IgD-negative memory B cell (primary cell): ENCODE results near the gene RELA. TPM values are rescaled to one million over a fixed set of nuclear protein-coding genes. Genes with fewer than 3 reads are reported as not detected.
A peak's percentile ranks its signal among the peaks of the same experiment; 100 is the strongest.

Source experiments
- H3K27ac Mint-ChIP-seq, 3 donors: one replicate each; pipeline ENCODE4 v1.8.0; 2020 to 2022; ENCODE audit warnings: mild to moderate bottlenecking in 3 of 3, mixed read lengths in 3 of 3, moderate library complexity in 1 of 3
- H3K27me3 Mint-ChIP-seq: one replicate; pipeline ENCODE4 v1.8.0; 2021; ENCODE audit warnings: mixed read lengths
- H3K36me3 Mint-ChIP-seq: one replicate; pipeline ENCODE4 v1.8.0; 2020; ENCODE audit warnings: mild to moderate bottlenecking, mixed read lengths
- H3K4me1 Mint-ChIP-seq, 3 donors: one replicate each; pipeline ENCODE4 v1.8.0; 2020 to 2022; ENCODE audit warnings: mixed read lengths in 3 of 3, mild to moderate bottlenecking in 1 of 3
- H3K4me3 Mint-ChIP-seq, 4 donors: one replicate each; pipeline ENCODE4 v1.8.0; 2020 to 2022; ENCODE audit warnings: mild to moderate bottlenecking in 4 of 4, mixed read lengths in 4 of 4, moderate library complexity in 3 of 4
- H3K9me3 Mint-ChIP-seq, 3 donors: one replicate each; pipeline ENCODE4 v1.8.0; 2020 to 2021; ENCODE audit warnings: mixed read lengths in 3 of 3, mild to moderate bottlenecking in 1 of 3
- polyA plus RNA-seq: library from polyadenylated mRNA; unstranded; fragments of 300-500 nt; fragmentation: Illumina TruSeq; gene quantifications from one replicate; pipeline ENCODE4 v1.2.3, GENCODE V29; 2021

Gene RELA
- polyA plus RNA-seq, 1 donor from 2014 or later = 66.7 TPM

DNA sequence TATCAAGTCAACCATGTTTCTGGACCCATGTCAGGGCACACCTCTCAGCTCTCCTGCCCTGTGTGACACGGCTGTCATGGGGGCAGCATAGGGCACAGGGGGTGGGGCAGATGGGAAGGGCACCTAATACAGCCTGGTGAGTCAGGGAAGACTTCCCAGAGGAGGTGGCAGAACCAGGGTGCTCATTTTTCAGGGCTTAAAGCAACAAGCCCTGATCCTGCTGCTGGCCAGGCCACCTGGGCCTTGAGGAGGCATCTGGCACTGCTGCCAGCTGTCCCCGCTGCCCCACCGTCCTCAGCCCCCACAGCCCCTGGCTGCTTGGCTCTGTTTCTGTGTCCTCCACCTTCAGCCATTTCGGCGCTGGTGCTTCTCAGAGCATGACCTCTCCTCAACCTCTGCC is 53.1 kb downstream of the RELA start:
- Mint-ChIP-seq H3K9me3 (no peaks in the 10 kb centered on the region), H3K27ac (peak overlapping the region; percentile 28 to 95 (median 65)), H3K27me3 (peaks cover 1% of the 10 kb centered on the region), H3K36me3 (peaks cover 2% of the 10 kb centered on the region), H3K4me1 (peaks cover 6 to 29% (median 20%) of the 10 kb centered on the region in 3 donors), H3K4me3 (peak overlapping the region in 1 of 4 donors; percentile 71)

DNA sequence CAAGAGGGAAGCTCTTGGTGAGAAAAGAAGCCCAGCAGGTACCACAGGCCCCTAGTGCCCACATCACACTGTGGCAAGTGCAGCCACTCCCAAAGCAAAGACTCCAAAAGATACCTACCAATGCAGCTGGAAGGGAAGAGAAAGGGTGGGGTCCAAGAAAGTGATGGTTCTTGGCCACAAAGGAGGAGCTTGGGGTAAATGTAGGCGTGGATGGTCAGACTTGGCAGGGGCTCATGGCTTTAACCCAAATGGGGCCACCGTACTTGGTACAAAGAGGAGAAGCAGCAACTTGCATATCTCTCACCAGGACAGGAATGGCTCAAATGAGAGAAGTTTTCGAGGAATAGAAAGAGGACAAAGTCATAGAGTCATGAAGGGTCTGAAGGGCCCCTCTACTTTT is 53.5 kb downstream of the RELA start:
- Mint-ChIP-seq H3K36me3 (peaks cover 2% of the 10 kb centered on the region), H3K27ac (peak overlapping the region in 1 of 3 donors; percentile 65), H3K4me1 (peaks cover 6 to 29% (median 20%) of the 10 kb centered on the region in 3 donors), H3K27me3 (peaks cover 1% of the 10 kb centered on the region), H3K4me3 (peak overlapping the region in 2 of 4 donors; percentile 65 to 71), H3K9me3 (no peaks in the 10 kb centered on the region)

DNA sequence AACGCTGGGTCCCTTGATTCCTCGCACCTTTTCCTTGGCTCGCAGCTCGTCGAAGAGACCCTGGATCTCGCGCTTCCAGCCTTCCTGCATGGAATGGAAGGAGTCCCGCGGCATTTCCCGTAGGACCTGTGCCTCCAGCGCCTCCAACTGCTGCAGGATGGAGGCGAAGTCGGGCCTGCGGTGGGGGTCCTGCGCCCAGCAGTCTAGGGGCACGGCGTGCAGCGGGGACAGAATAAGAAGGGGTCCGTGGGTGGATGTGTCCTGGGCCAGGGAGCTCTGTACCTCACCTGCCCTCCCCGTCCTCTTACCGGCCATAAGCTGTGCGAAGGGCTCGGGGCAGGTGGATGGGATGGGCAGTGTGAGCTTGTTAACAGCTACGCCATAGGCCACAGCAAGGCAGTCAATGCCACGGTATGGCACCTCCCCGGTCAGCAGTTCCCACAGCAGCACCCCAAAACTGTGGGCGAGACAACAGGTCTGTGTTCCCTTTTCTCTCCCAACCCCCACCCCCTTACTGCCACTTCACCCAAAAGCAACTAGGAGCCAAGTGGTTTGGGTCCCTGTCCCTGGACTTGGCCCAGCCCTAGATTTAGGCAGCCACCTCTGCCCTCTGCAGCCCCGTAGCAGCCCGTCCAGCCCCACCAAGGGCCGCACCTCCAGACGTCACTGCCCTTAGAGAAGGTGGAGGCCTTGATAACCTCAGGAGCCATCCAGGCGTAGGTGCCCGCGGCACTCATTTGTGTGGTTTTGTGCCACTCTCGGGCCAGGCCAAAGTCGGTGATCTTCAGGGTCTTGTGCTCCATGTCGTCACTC is 54.9 kb downstream of the RELA start:
- no peak overlapping the region for H3K27ac Mint-ChIP-seq
- H3K27me3 Mint-ChIP-seq = peaks cover 1% of the 10 kb centered on the region
- H3K9me3 Mint-ChIP-seq = no peaks in the 10 kb centered on the region
- H3K4me3 Mint-ChIP-seq = peak overlapping the region in 2 of 4 donors; percentile 54 to 71
- H3K4me1 Mint-ChIP-seq = peaks cover 17 to 37% (median 21%) of the 10 kb centered on the region in 3 donors
- peaks cover 2% of the 10 kb centered on the region for H3K36me3 Mint-ChIP-seq

DNA sequence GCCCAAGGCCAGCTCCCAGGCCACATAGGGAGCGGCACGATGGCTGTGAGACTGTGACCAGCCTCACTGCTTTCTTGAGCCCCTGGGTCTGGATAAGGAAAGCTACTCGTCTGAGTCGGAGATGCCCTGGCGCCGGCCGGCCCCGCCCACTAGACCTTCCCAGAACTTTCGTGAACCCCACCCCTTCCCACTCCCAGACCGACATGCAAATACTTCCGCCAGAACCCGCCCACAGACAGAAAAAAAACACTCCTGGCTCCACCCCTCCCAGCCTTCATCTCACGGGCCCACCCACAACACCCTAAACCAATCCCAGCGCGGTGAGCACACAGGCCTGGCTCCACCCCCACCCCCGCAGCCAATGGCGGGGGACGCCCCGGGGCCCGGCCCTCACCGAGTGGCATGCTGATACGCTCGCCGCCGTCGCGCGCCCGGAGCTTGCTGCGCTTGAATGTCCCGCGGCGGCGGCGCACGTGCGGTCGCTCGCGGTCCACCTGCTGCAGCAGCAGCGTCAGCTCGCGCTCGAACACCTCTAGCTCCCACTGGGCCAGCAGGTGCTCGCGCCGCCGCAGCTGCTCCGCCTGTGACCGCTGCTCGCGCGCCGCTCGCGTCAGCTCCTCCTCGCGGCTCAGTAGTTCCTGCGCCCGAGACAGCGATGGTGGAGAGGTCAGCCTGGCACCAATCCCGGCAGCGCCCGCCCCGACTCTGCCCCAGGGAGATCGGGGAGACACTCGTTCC is 55.7 kb downstream of the RELA start:
- Mint-ChIP-seq H3K27ac (no peak overlapping the region), H3K4me1 (peaks cover 13 to 30% (median 16%) of the 10 kb centered on the region in 3 donors), H3K36me3 (peaks cover 2% of the 10 kb centered on the region), H3K9me3 (no peaks in the 10 kb centered on the region), H3K4me3 (peak overlapping the region in 1 of 4 donors; percentile 79), H3K27me3 (peaks cover 1% of the 10 kb centered on the region)

DNA sequence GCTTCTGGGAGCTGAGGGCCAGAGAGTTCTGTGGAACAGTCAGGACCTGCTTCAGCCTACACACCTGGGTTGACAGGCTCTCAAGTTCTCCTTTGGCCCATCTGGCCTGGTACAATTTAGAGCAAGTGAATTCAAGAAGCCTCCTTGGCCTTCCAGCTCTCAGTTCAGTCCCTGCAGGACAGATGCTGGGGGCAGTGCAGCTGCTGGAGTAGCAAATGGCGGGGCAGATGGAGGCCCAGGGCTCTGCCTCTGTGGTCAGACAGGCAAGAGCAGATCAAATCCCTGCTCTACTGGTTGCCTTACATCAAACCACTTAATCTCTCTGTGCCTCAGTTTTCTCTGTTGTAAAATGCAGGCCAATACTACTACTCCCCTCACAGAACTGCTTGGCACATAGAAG is 58.5 kb downstream of the RELA start:
- Mint-ChIP-seq H3K27me3 (no peaks in the 10 kb centered on the region), H3K4me3 (no peak overlapping the region), H3K9me3 (no peaks in the 10 kb centered on the region), H3K27ac (no peak overlapping the region), H3K36me3 (peaks cover 2% of the 10 kb centered on the region), H3K4me1 (peaks cover 10 to 16% (median 12%) of the 10 kb centered on the region in 3 donors)

Other genes with a start within 250 kb of the RELA start
- gene NEAT1, start 240.1 kb downstream of the RELA start, polyA plus RNA-seq = 1.2 TPM
- gene MALAT1, start 163.9 kb downstream of the RELA start, polyA plus RNA-seq = 3,054 TPM
- 34.0 TPM for gene SCYL1, start 137.8 kb downstream of the RELA start, polyA plus RNA-seq
- 37.4 TPM for gene LTBP3, start 104.6 kb downstream of the RELA start, polyA plus RNA-seq
- 86.4 TPM for gene ZNRD2, start 92.4 kb downstream of the RELA start, polyA plus RNA-seq
- 49.0 TPM for gene FAM89B, start 90.4 kb downstream of the RELA start, polyA plus RNA-seq
- 16.1 TPM for gene EHBP1L1, start 86.9 kb downstream of the RELA start, polyA plus RNA-seq
- gene KCNK7, start 67.1 kb downstream of the RELA start, polyA plus RNA-seq = not detected
- gene MAP3K11, start 48.7 kb downstream of the RELA start, polyA plus RNA-seq = 26.5 TPM
- gene PCNX3, start 47.1 kb downstream of the RELA start, polyA plus RNA-seq = 6.8 TPM
- gene SIPA1, start 24.8 kb downstream of the RELA start, polyA plus RNA-seq = 253 TPM
- gene KAT5, start 49.3 kb upstream of the RELA start, polyA plus RNA-seq = 62.6 TPM
- gene RNASEH2C, start 57.9 kb upstream of the RELA start, polyA plus RNA-seq = 120 TPM
- 17.2 TPM for gene AP5B1, start 118.1 kb upstream of the RELA start, polyA plus RNA-seq
- not detected for gene OVOL1, start 124.1 kb upstream of the RELA start, polyA plus RNA-seq
- gene SNX32, start 171.0 kb upstream of the RELA start, polyA plus RNA-seq = 0.78 TPM
- gene CFL1, start 195.3 kb upstream of the RELA start, polyA plus RNA-seq = 2,244 TPM
- 38.7 TPM for gene MUS81, start 197.5 kb upstream of the RELA start, polyA plus RNA-seq
- gene EFEMP2, start 209.9 kb upstream of the RELA start, polyA plus RNA-seq = 0.29 TPM
- 29.2 TPM for gene CTSW, start 216.9 kb upstream of the RELA start, polyA plus RNA-seq
- gene FIBP, start 225.6 kb upstream of the RELA start, polyA plus RNA-seq = 97.0 TPM
- 83.9 TPM for gene CCDC85B, start 227.8 kb upstream of the RELA start, polyA plus RNA-seq
- 0.79 TPM for gene FOSL1, start 237.5 kb upstream of the RELA start, polyA plus RNA-seq